HCT116 (cell line): Measurements from ENCODE around the gene NNT. TPM values are rescaled to one million over a fixed set of nuclear protein-coding genes. Genes with fewer than 3 reads are reported as not detected.

Experiments used
- ATAC-seq: fragments of 200-7000 bp; cut with Tn5 transposase; 2 replicates; pipeline ENCODE4 v1.9.1; 2020; ENCODE audit warnings: mild to moderate bottlenecking, moderate library complexity
- BruUV-seq: library from RNA; stranded (reverse); fragments of 400-500 nt; replicated peaks from 2 replicates; lab custom pipeline; 2021; lab: Mats Ljungman, UMichigan
- CTCF ChIA-PET: fragments of 300-600 bp; sonication (Branson Sonifier 250); formaldehyde crosslinking; loops from one replicate; lab custom pipeline; 2021; ENCODE audit warnings: antibody characterized with exemption; lab: Charles Lee
- POLR2A ChIA-PET: fragments of 300-600, 350-600 bp; sonication (Branson Sonifier 250); formaldehyde crosslinking; loops from one replicate; lab custom pipeline; 2021; ENCODE audit warnings: antibody characterized with exemption; lab: Charles Lee
- RAD21 ChIA-PET, 2 experiments: fragments of 300-600 bp; sonication (Branson Sonifier 250); formaldehyde crosslinking; loops; one replicate each; lab custom pipeline; 2023; ENCODE audit warnings: low total read pairs in 2 of 2; ENCODE audit not compliant: uncharacterized antibody in 2 of 2, unreplicated experiment in 2 of 2, low non-redundant PET in 1 of 2; lab: Charles Lee
- DNase-seq: peaks from one replicate; pipeline ENCODE4 v3.0.0-alpha.2; 2010; ENCODE audit warnings: low read depth, low spot score
- H2AFZ ChIP-seq: fragments of 200-600 bp; shearing (Covaris generic), sonication (generic); 2 replicates; pipeline ENCODE4 v1.6.1; 2017; ENCODE audit warnings: low read depth, mixed run types, mixed read lengths, antibody characterized with exemption, low read length; ENCODE audit not compliant: poor library complexity, severe bottlenecking
- H3K27ac ChIP-seq: 2 replicates; pipeline ENCODE4 v1.5.1; 2012; ENCODE audit warnings: low read depth, low read length
- H3K27me3 ChIP-seq: fragments of 200-600 bp; sonication (generic); 2 replicates; pipeline ENCODE4 v1.6.1; 2016; ENCODE audit warnings: mixed run types, low read length, mixed read lengths; ENCODE audit not compliant: insufficient read depth
- H3K36me3 ChIP-seq, 2 experiments: fragments of 200-500 bp in 1 of 2; fragments of 200-600 bp in 1 of 2; sonication (Bioruptor generic) in 1 of 2; sonication (generic) in 1 of 2; 2 replicates each; pipeline versions ENCODE4 v1.5.1 to v1.6.1; 2014 to 2016; ENCODE audit warnings: low read length in 2 of 2, inconsistent platforms in 1 of 2, mixed read lengths in 1 of 2, mixed run types in 1 of 2; ENCODE audit not compliant: insufficient read depth in 2 of 2, control insufficient read depth in 1 of 2
- H3K4me1 ChIP-seq, 2 experiments: fragments of 200-600 bp in 1 of 2; sonication (generic) in 1 of 2; 2 replicates each; pipeline versions ENCODE4 v1.5.1 to v1.6.1; 2012 to 2017; ENCODE audit warnings: low read length in 2 of 2, inconsistent platforms in 1 of 2, mild to moderate bottlenecking in 1 of 2, mixed read lengths in 1 of 2, mixed run types in 1 of 2, moderate library complexity in 1 of 2; ENCODE audit not compliant: insufficient read depth in 2 of 2, control insufficient read depth in 1 of 2
- H3K4me2 ChIP-seq: fragments of 200-600 bp; sonication (generic); 2 replicates; pipeline ENCODE4 v1.6.1; 2017; ENCODE audit warnings: mixed run types, low read length, mixed read lengths
- H3K4me3 ChIP-seq, 2 experiments: fragments of 200-600 bp in 1 of 2; sonication (generic) in 1 of 2; replicated peaks in 1 of 2; 2 replicates each; pipeline ENCODE4 v1.5.1; 2011 to 2016; ENCODE audit warnings: low read length in 2 of 2, control low read depth in 1 of 2, low read depth in 1 of 2, mild to moderate bottlenecking in 1 of 2, mixed read lengths in 1 of 2, mixed run types in 1 of 2
- H3K79me2 ChIP-seq: fragments of 200-600 bp; sonication (generic); 2 replicates; pipeline ENCODE4 v1.6.1; 2017; ENCODE audit warnings: mild to moderate bottlenecking, mixed run types, low read length, moderate library complexity, mixed read lengths; ENCODE audit not compliant: insufficient read depth
- H3K9ac ChIP-seq: fragments of 200-600 bp; sonication (generic); 2 replicates; pipeline ENCODE4 v1.6.1; 2016; ENCODE audit warnings: low read length, mixed read lengths
- H3K9me2 ChIP-seq: fragments of 200-600 bp; sonication (generic), shearing (Covaris generic); 2 replicates; pipeline ENCODE4 v1.6.1; 2017; ENCODE audit warnings: mixed run types, mild to moderate bottlenecking, moderate library complexity; ENCODE audit not compliant: insufficient read depth
- H3K9me3 ChIP-seq, 2 experiments: fragments of 200-500 bp in 1 of 2; fragments of 200-600 bp in 1 of 2; sonication (Bioruptor generic) in 1 of 2; sonication (generic) in 1 of 2; 2 replicates each; pipeline ENCODE4 v1.6.1; 2014 to 2017; ENCODE audit warnings: low read length in 2 of 2, mixed read lengths in 2 of 2, inconsistent platforms in 1 of 2, low read depth in 1 of 2, mild to moderate bottlenecking in 1 of 2, mixed run types in 1 of 2, moderate library complexity in 1 of 2; ENCODE audit not compliant: control insufficient read depth in 1 of 2, insufficient read depth in 1 of 2
- H4K20me1 ChIP-seq: fragments of 200-600 bp; sonication (generic), shearing (Covaris generic); 2 replicates; pipeline ENCODE4 v1.6.1; 2017; ENCODE audit warnings: mixed run types, mild to moderate bottlenecking, moderate library complexity; ENCODE audit not compliant: insufficient read depth
- ATF3 ChIP-seq: IDR thresholded peaks from 2 replicates; pipeline ENCODE4 v1.6.1; 2012
- CBX3 ChIP-seq: IDR thresholded peaks from 2 replicates; pipeline ENCODE4 v1.6.1; 2012; ENCODE audit warnings: low read depth
- CEBPB ChIP-seq: IDR thresholded peaks from 2 replicates; pipeline ENCODE4 v1.6.1; 2012; ENCODE audit warnings: low read depth
- CTCF ChIP-seq, 3 experiments: fragments of 200-600 bp in 1 of 3; sonication (generic) in 1 of 3; IDR thresholded peaks in 2 of 3; conservative IDR thresholded peaks in 1 of 3; 2 replicates each; pipeline ENCODE4 v1.5.1; 2012 to 2017; ENCODE audit warnings: low read depth in 2 of 3, low read length in 2 of 3, antibody characterized with exemption in 1 of 3, borderline replicate concordance in 1 of 3, control low read depth in 1 of 3, mild to moderate bottlenecking in 1 of 3, mixed read lengths in 1 of 3, mixed run types in 1 of 3, moderate library complexity in 1 of 3; ENCODE audit not compliant: insufficient read depth in 1 of 3
- EGR1 ChIP-seq: IDR thresholded peaks from 2 replicates; pipeline ENCODE4 v1.6.1; 2012; ENCODE audit warnings: low read depth
- ELF1 ChIP-seq: IDR thresholded peaks from 2 replicates; pipeline ENCODE4 v1.6.1; 2012; ENCODE audit warnings: low read depth, borderline replicate concordance
- FOSL1 ChIP-seq: IDR thresholded peaks from 2 replicates; pipeline ENCODE4 v1.6.1; 2012; ENCODE audit warnings: low read depth
- JUND ChIP-seq: IDR thresholded peaks from 2 replicates; pipeline ENCODE4 v1.6.1; 2012
- MAX ChIP-seq: IDR thresholded peaks from 2 replicates; pipeline ENCODE4 v1.6.1; 2012
- POLR2A ChIP-seq: IDR thresholded peaks from 2 replicates; pipeline ENCODE4 v1.7.0; 2011; ENCODE audit warnings: borderline replicate concordance; ENCODE audit not compliant: insufficient read depth, insufficient read length; ENCODE audit errors: extremely low read depth
- POLR2AphosphoS5 ChIP-seq: IDR thresholded peaks from 2 replicates; pipeline ENCODE4 v1.6.1; 2011; ENCODE audit warnings: mild to moderate bottlenecking, low read depth, low read length, moderate library complexity
- REST ChIP-seq: IDR thresholded peaks from 2 replicates; pipeline ENCODE4 v1.6.1; 2012; ENCODE audit warnings: low read depth
- SP1 ChIP-seq: IDR thresholded peaks from 2 replicates; pipeline ENCODE4 v1.6.1; 2012; ENCODE audit warnings: low read depth
- ZBTB33 ChIP-seq: IDR thresholded peaks from 2 replicates; pipeline ENCODE4 v1.6.1; 2011; ENCODE audit warnings: mild to moderate bottlenecking, low read length, moderate library complexity; ENCODE audit not compliant: insufficient replicate concordance; ENCODE audit errors: extremely low read depth
- ZNF274 ChIP-seq: fragments of 200-500 bp; sonication (Bioruptor generic); IDR thresholded peaks from 2 replicates; pipeline ENCODE4 v1.6.1; 2014; ENCODE audit warnings: mild to moderate bottlenecking, low read depth, low read length, inconsistent platforms
- intact Hi-C: fragments of 100-400 bp; cut with micrococcal nuclease; formaldehyde crosslinking; loops from 2 replicates; pipeline ENCODE4 v1.10.0; 2022
- total RNA-seq: library from RNA; stranded (reverse); gene quantifications from one replicate; pipeline ENCODE4 v1.2.1, GENCODE V29; 2021; ENCODE audit not compliant: unreplicated experiment

NNT gene
- total RNA-seq, 1 experiment from 2014 or later = 0.32 TPM

GRCh38 chr5:43589310-43589709 lies 13.7 kb upstream of the NNT start:
- Histone ChIP-seq H3K9me2 (no peaks in the 10 kb centered on the region), H3K4me3 (no peak overlapping the region), H3K9ac (no peak overlapping the region), H4K20me1 (no peaks in the 10 kb centered on the region), H3K36me3 (no peaks in the 10 kb centered on the region), H3K27me3 (no peaks in the 10 kb centered on the region), H3K4me2 (no peak overlapping the region), H2AFZ (no peak overlapping the region), H3K27ac (no peak overlapping the region), H3K79me2 (no peaks in the 10 kb centered on the region), H3K9me3 (no peaks in the 10 kb centered on the region), H3K4me1 (no peaks in the 10 kb centered on the region)
- no TSS peak for BruUV-seq
- ATAC-seq = no peak
- intact Hi-C loops = no loop called here
- ChIA-PET POLR2A (no interaction called here), RAD21 (no interaction called here), CTCF (no interaction called here)
- TF ChIP-seq SP1 (no peak), ATF3 (no peak), JUND (no peak), EGR1 (no peak), REST (no peak), ZNF274 (no peak), CBX3 (no peak), ELF1 (no peak), ZBTB33 (no peak), POLR2A (no peak), POLR2AphosphoS5 (no peak), MAX (no peak), FOSL1 (no peak), CEBPB (no peak), CTCF (IDR thresholded peaks at IDR 0.05 in 2 of 3, conservative IDR thresholded peaks at IDR 0.05 in 1 of 3; ENCODE audit: borderline replicate concordance in 1 of 3, insufficient read depth in 1 of 3, low read depth in 2 of 3, low read length in 2 of 3) (no peak)
- DNase-seq = no peak
